Panc1 (cell line): ENCODE measurements around the gene WWOX. TPM values are rescaled to one million over a fixed set of nuclear protein-coding genes. Genes with fewer than 3 reads are reported as not detected.

Experiments used
- ATAC-seq: fragments of 200-7000 bp; cut with Tn5 transposase; 2 replicates; pipeline ENCODE4 v1.9.1; 2020; ENCODE audit warnings: mild to moderate bottlenecking, moderate library complexity
- BruUV-seq: library from RNA; stranded (reverse); fragments of 400-500 nt; replicated peaks from 2 replicates; lab custom pipeline; 2021; lab: Mats Ljungman, UMichigan
- CTCF ChIA-PET: fragments of 300-600 bp; sonication (Branson Sonifier 250); formaldehyde crosslinking; loops from one replicate; lab custom pipeline; 2022; ENCODE audit warnings: antibody characterized with exemption; lab: Charles Lee
- POLR2A ChIA-PET: fragments of 300-600 bp; sonication (Branson Sonifier 250); formaldehyde crosslinking; loops from one replicate; lab custom pipeline; 2022; ENCODE audit warnings: antibody characterized with exemption; lab: Charles Lee
- DNase-seq: peaks from one replicate; pipeline ENCODE4 v3.0.0-alpha.2; 2010; ENCODE audit warnings: low read depth, low spot score
- H3K27ac ChIP-seq: 2 replicates; pipeline ENCODE4 v1.5.1; 2011; ENCODE audit warnings: mild to moderate bottlenecking, low read length, inconsistent platforms
- H3K27me3 ChIP-seq: fragments of 200-500 bp; sonication (Bioruptor generic); 2 replicates; pipeline ENCODE4 v1.6.0; 2014; ENCODE audit warnings: low read length, inconsistent platforms; ENCODE audit not compliant: control insufficient read depth, insufficient read depth
- H3K36me3 ChIP-seq: fragments of 200-500 bp; sonication (Bioruptor generic); 2 replicates; pipeline ENCODE4 v1.5.1; 2014; ENCODE audit warnings: inconsistent platforms, mild to moderate bottlenecking, low read length, moderate library complexity; ENCODE audit not compliant: control insufficient read depth, insufficient read depth
- H3K4me1 ChIP-seq: 2 replicates; pipeline ENCODE4 v1.5.1; 2011; ENCODE audit warnings: inconsistent platforms, mild to moderate bottlenecking, low read length, moderate library complexity; ENCODE audit not compliant: control insufficient read depth, insufficient read depth
- H3K4me3 ChIP-seq, 2 experiments: 2 replicates each; pipeline ENCODE4 v1.5.1; 2011 to 2012; ENCODE audit warnings: low read depth in 2 of 2, low read length in 2 of 2, mild to moderate bottlenecking in 2 of 2, inconsistent platforms in 1 of 2, moderate library complexity in 1 of 2
- H3K9me3 ChIP-seq: fragments of 200-500 bp; sonication (Bioruptor generic); 2 replicates; pipeline ENCODE4 v1.5.1; 2014; ENCODE audit warnings: low read depth, mild to moderate bottlenecking, inconsistent platforms, low read length, moderate library complexity; ENCODE audit not compliant: control insufficient read depth, insufficient read depth
- POLR2AphosphoS5 ChIP-seq: IDR thresholded peaks from 2 replicates; pipeline ENCODE4 v1.6.1; 2012; ENCODE audit warnings: mild to moderate bottlenecking, low read depth, low read length, moderate library complexity
- SIN3A ChIP-seq: IDR thresholded peaks from 2 replicates; pipeline ENCODE4 v1.6.1; 2012; ENCODE audit warnings: low read depth, mild to moderate bottlenecking, low read length, moderate library complexity, borderline replicate concordance; ENCODE audit not compliant: insufficient read depth
- TCF7L2 ChIP-seq: IDR thresholded peaks from 2 replicates; pipeline ENCODE4 v1.6.1; 2011; ENCODE audit warnings: mild to moderate bottlenecking, low read depth, low read length, inconsistent platforms
- in situ Hi-C: cut with HindIII; loops from 2 replicates; pipeline ENCODE4 v1.10.0; 2016; ENCODE audit warnings: low sequenced_read_pairs, low pct_unique_long_range_greater_than_20kb
- intact Hi-C: fragments of 100-400 bp; cut with micrococcal nuclease; formaldehyde crosslinking; loops from one replicate; pipeline ENCODE4 v1.10.0; 2022; ENCODE audit not compliant: unreplicated experiment
- total RNA-seq: library from RNA; stranded (reverse); gene quantifications from one replicate; pipeline ENCODE4 v1.2.1, GENCODE V29; 2021; ENCODE audit not compliant: unreplicated experiment
- TF ChIP-seq, protein P1 (sequence below): fragments of 450-650 bp; IDR thresholded peaks from 2 replicates; pipeline ENCODE4 v1.5.1; 2017; ENCODE audit warnings: mild to moderate bottlenecking
- TF ChIP-seq, protein P2 (sequence below), 2 experiments: IDR thresholded peaks; 2 replicates each; pipeline ENCODE4 v1.6.1; 2011 to 2012; ENCODE audit warnings: low read depth in 2 of 2, control low read depth in 1 of 2, low read length in 1 of 2, mild to moderate bottlenecking in 1 of 2, moderate library complexity in 1 of 2; ENCODE audit not compliant: insufficient read depth in 1 of 2

Gene WWOX
- total RNA-seq, 1 experiment from 2014 or later: 12.5 TPM

DNA sequence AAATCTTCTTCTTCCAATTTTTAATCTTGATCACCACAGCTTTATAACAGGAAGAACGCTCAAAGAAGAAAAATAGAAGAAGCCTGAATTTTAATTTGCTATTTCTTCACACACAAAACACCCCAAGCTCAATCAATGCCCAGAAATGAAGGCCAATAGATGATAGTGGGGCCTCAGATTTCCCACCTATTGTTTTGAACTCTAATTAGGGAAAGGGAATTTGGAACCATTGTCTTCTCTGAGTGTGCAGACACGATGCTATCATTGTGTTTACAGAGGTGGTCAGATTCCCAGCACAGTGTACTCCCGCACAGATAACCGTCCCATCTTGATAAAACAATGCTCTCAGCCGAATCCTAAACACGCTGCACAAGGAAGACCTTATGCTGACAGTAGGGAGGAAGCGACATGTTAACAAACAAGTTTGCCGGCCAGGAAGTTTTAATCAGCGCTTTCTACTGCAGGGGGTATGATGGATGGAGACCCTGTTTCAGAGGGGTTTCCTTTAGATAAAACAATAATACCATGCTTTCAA is 816.4 kb downstream of the WWOX start:
- ATAC-seq (no peak), DNase-seq (no peak)
- TF ChIP-seq POLR2AphosphoS5 (no peak), TCF7L2 (no peak), SIN3A (no peak)
- TF ChIP-seq, protein P1, sequence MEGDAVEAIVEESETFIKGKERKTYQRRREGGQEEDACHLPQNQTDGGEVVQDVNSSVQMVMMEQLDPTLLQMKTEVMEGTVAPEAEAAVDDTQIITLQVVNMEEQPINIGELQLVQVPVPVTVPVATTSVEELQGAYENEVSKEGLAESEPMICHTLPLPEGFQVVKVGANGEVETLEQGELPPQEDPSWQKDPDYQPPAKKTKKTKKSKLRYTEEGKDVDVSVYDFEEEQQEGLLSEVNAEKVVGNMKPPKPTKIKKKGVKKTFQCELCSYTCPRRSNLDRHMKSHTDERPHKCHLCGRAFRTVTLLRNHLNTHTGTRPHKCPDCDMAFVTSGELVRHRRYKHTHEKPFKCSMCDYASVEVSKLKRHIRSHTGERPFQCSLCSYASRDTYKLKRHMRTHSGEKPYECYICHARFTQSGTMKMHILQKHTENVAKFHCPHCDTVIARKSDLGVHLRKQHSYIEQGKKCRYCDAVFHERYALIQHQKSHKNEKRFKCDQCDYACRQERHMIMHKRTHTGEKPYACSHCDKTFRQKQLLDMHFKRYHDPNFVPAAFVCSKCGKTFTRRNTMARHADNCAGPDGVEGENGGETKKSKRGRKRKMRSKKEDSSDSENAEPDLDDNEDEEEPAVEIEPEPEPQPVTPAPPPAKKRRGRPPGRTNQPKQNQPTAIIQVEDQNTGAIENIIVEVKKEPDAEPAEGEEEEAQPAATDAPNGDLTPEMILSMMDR: no peak
- TF ChIP-seq, protein P2, sequence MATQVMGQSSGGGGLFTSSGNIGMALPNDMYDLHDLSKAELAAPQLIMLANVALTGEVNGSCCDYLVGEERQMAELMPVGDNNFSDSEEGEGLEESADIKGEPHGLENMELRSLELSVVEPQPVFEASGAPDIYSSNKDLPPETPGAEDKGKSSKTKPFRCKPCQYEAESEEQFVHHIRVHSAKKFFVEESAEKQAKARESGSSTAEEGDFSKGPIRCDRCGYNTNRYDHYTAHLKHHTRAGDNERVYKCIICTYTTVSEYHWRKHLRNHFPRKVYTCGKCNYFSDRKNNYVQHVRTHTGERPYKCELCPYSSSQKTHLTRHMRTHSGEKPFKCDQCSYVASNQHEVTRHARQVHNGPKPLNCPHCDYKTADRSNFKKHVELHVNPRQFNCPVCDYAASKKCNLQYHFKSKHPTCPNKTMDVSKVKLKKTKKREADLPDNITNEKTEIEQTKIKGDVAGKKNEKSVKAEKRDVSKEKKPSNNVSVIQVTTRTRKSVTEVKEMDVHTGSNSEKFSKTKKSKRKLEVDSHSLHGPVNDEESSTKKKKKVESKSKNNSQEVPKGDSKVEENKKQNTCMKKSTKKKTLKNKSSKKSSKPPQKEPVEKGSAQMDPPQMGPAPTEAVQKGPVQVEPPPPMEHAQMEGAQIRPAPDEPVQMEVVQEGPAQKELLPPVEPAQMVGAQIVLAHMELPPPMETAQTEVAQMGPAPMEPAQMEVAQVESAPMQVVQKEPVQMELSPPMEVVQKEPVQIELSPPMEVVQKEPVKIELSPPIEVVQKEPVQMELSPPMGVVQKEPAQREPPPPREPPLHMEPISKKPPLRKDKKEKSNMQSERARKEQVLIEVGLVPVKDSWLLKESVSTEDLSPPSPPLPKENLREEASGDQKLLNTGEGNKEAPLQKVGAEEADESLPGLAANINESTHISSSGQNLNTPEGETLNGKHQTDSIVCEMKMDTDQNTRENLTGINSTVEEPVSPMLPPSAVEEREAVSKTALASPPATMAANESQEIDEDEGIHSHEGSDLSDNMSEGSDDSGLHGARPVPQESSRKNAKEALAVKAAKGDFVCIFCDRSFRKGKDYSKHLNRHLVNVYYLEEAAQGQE (IDR thresholded peaks at IDR 0.05; ENCODE audit: insufficient read depth in 1 of 2, low read depth in 2 of 2, low read length in 1 of 2): no peak
- in situ Hi-C loops: no loop called here
- Histone ChIP-seq H3K9me3 (no peaks in the 10 kb centered on the region), H3K36me3 (no peaks in the 10 kb centered on the region), H3K4me1 (no peaks in the 10 kb centered on the region), H3K27me3 (no peaks in the 10 kb centered on the region), H3K27ac (no peak overlapping the region), H3K4me3 (no peak overlapping the region)
- CTCF ChIA-PET: no interaction called here
- BruUV-seq: no TSS peak
- intact Hi-C loops: no loop called here
- POLR2A ChIA-PET: no interaction called here

DNA sequence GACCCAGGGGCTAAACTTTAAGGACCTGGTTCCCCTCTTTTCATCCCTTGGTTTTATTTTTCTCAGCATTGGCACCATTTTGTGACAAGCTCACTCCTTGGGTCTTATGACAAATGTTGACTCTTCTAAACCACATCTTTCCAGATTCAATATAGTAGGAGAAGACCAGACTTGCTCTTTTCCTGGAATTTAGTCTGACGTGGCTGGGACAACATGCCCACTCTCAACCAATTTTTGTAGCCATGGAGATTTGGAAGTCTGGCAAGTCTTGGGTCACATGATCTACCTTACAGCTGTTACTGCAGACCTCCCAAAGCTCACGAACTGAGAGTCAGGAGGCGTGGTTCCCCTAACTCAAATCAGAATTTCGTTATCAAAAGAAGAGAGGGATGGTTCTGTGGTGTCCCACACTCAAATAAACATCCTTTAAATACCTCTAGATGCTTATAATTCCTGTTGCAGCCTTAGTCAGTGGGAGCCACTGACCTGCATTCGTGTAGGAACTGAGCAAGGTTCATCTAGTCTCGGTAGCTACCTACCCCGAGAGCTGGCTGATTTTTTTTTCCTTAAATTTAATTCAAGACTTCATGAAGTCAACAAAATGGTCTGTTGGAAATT is 817.6 kb downstream of the WWOX start:
- Histone ChIP-seq H3K36me3 (no peaks in the 10 kb centered on the region), H3K4me3 (no peak overlapping the region), H3K9me3 (no peaks in the 10 kb centered on the region), H3K27ac (no peak overlapping the region), H3K27me3 (no peaks in the 10 kb centered on the region), H3K4me1 (no peaks in the 10 kb centered on the region)
- TF ChIP-seq, protein P1: no peak
- TF ChIP-seq SIN3A (no peak), TCF7L2 (no peak), POLR2AphosphoS5 (no peak)
- TF ChIP-seq, protein P2 (IDR thresholded peaks at IDR 0.05; ENCODE audit: insufficient read depth in 1 of 2, low read depth in 2 of 2, low read length in 1 of 2): no peak
- ChIA-PET CTCF (no interaction called here), POLR2A (no interaction called here)
- in situ Hi-C loops: no loop called here
- DNase-seq (no peak), ATAC-seq (no peak)
- intact Hi-C loops: no loop called here
- no TSS peak for BruUV-seq
